Endothelial cell of umbilical vein (primary cell): ENCODE data around the gene NFKBIE. TPM values are rescaled to one million over a fixed set of nuclear protein-coding genes. Genes with fewer than 3 reads are reported as not detected.

Source experiments
- BruUV-seq: library from RNA; stranded (reverse); fragments of 400-500 nt; replicated peaks from 2 replicates; lab custom pipeline; 2021; lab: Mats Ljungman, UMichigan
- CTCF ChIA-PET: fragments of 300-600, 350-600 bp; sonication (Branson Sonifier 250); formaldehyde crosslinking; loops from one replicate; lab custom pipeline; 2021; ENCODE audit warnings: antibody characterized with exemption, inconsistent platforms; lab: Charles Lee
- POLR2A ChIA-PET: fragments of 300-600, 350-600 bp; sonication (Branson Sonifier 250); formaldehyde crosslinking; loops from one replicate; lab custom pipeline; 2021; ENCODE audit warnings: antibody characterized with exemption, inconsistent platforms; lab: Charles Lee
- DNase-seq: peaks from one replicate; pipeline ENCODE4 v3.0.0-alpha.2; 2011; ENCODE audit warnings: low read depth, low spot score
- FAIRE-seq: peaks from 2 replicates; lab custom pipeline; 2011; peaks lifted over from hg19 to GRCh38; lab: Jason Lieb, UNC
- H2AFZ ChIP-seq: 2 replicates; pipeline ENCODE4 v1.6.0; 2012; ENCODE audit warnings: low read depth, low read length, control low read depth, inconsistent platforms
- H3K27ac ChIP-seq: 2 replicates; pipeline ENCODE4 v1.5.1; 2011; ENCODE audit warnings: low read depth, mild to moderate bottlenecking, control low read depth, low read length, moderate library complexity; ENCODE audit not compliant: insufficient read depth
- H3K27me3 ChIP-seq, 2 experiments: 2 replicates each; pipeline versions ENCODE4 v1.6.0 to v1.6.1; 2011; ENCODE audit warnings: low read length in 2 of 2, mixed read lengths in 1 of 2; ENCODE audit not compliant: control insufficient read depth in 2 of 2, insufficient read depth in 2 of 2
- H3K36me3 ChIP-seq, 2 experiments: 2 replicates in 1 of 2; 3 replicates in 1 of 2; pipeline ENCODE4 v1.5.1; 2011; ENCODE audit warnings: low read length in 2 of 2, mild to moderate bottlenecking in 1 of 2, moderate library complexity in 1 of 2; ENCODE audit not compliant: control insufficient read depth in 2 of 2, insufficient read depth in 2 of 2; ENCODE audit errors: extremely low read depth in 1 of 2
- H3K4me1 ChIP-seq: 3 replicates; pipeline ENCODE4 v1.5.1; 2011; ENCODE audit warnings: mild to moderate bottlenecking, low read length; ENCODE audit not compliant: control insufficient read depth, insufficient read depth; ENCODE audit errors: extremely low read depth
- H3K4me2 ChIP-seq: 2 replicates; pipeline ENCODE4 v1.6.1; 2011; ENCODE audit warnings: low read length, control low read depth, mixed read lengths; ENCODE audit not compliant: insufficient read depth
- H3K4me3 ChIP-seq, 3 experiments: fragments of 200-600 bp in 1 of 3; sonication (generic), shearing (Covaris generic) in 1 of 3; replicated peaks in 1 of 3; 2 replicates each; pipeline ENCODE4 v1.5.1; 2011 to 2016; ENCODE audit warnings: control low read depth in 3 of 3, low read length in 3 of 3, mild to moderate bottlenecking in 2 of 3, inconsistent platforms in 1 of 3, low read depth in 1 of 3, moderate library complexity in 1 of 3; ENCODE audit not compliant: insufficient read depth in 1 of 3
- H3K79me2 ChIP-seq: 2 replicates; pipeline ENCODE4 v1.6.0; 2012; ENCODE audit warnings: low read length, inconsistent platforms; ENCODE audit not compliant: control insufficient read depth, insufficient read depth
- H3K9ac ChIP-seq: replicated peaks from 2 replicates; pipeline ENCODE3; 2011; ENCODE audit warnings: low read length, control low read depth; ENCODE audit not compliant: insufficient read depth; ENCODE audit errors: extremely low read depth
- H3K9me1 ChIP-seq: replicated peaks from 3 replicates; pipeline ENCODE4 v1.6.0; 2011; ENCODE audit warnings: mild to moderate bottlenecking, low read length; ENCODE audit not compliant: control insufficient read depth, insufficient read depth; ENCODE audit errors: extremely low read depth
- H3K9me3 ChIP-seq: replicated peaks from 2 replicates; pipeline ENCODE4 v1.5.1; 2012; ENCODE audit warnings: low read length, inconsistent platforms; ENCODE audit not compliant: control insufficient read depth, insufficient read depth
- H4K20me1 ChIP-seq: replicated peaks from 2 replicates; pipeline ENCODE3; 2011; ENCODE audit warnings: mild to moderate bottlenecking, low read length; ENCODE audit not compliant: control insufficient read depth, insufficient read depth; ENCODE audit errors: extremely low read depth
- CTCF ChIP-seq, 2 donors: IDR thresholded peaks; 1 replicate in 1 of 2; 2 replicates in 1 of 2; pipeline ENCODE4 v1.5.1; 2011; ENCODE audit warnings: low read length in 2 of 2, mild to moderate bottlenecking in 2 of 2, moderate library complexity in 2 of 2, control low read depth in 1 of 2, inconsistent platforms in 1 of 2, low read depth in 1 of 2; ENCODE audit not compliant: insufficient read depth in 1 of 2; ENCODE audit errors: extremely low read depth in 1 of 2
- EZH2 ChIP-seq: IDR thresholded peaks from 2 replicates; pipeline ENCODE4 v1.6.1; 2012; ENCODE audit warnings: borderline replicate concordance, low read depth, mild to moderate bottlenecking, moderate library complexity, low read length, inconsistent platforms; ENCODE audit not compliant: severe bottlenecking
- FOS ChIP-seq: IDR thresholded peaks from 2 replicates; pipeline ENCODE4 v1.6.1; 2011; ENCODE audit warnings: mild to moderate bottlenecking, low read length, moderate library complexity, borderline replicate concordance; ENCODE audit not compliant: insufficient read depth
- GATA2 ChIP-seq: IDR thresholded peaks from 2 replicates; pipeline ENCODE4 v1.7.0; 2011; ENCODE audit warnings: low read depth, mild to moderate bottlenecking, moderate library complexity, mixed read lengths, low read length; ENCODE audit not compliant: insufficient read length, insufficient read depth
- JUN ChIP-seq: IDR thresholded peaks from 2 replicates; pipeline ENCODE4 v1.6.1; 2011; ENCODE audit warnings: borderline replicate concordance, low read depth; ENCODE audit not compliant: insufficient read length, insufficient read depth
- MAX ChIP-seq: IDR thresholded peaks from 2 replicates; pipeline ENCODE4 v1.6.1; 2011; ENCODE audit not compliant: insufficient read depth, insufficient read length
- MYC ChIP-seq: IDR thresholded peaks from one replicate; pipeline ENCODE4 v1.6.1; 2011; ENCODE audit warnings: mild to moderate bottlenecking, low read depth, low read length
- POLR2A ChIP-seq: IDR thresholded peaks from 2 replicates; pipeline ENCODE4 v1.6.1; 2012; ENCODE audit warnings: low read depth, mild to moderate bottlenecking, control low read depth, low read length
- POLR2AphosphoS5 ChIP-seq: IDR thresholded peaks from 2 replicates; pipeline ENCODE4 v1.6.1; 2012; ENCODE audit warnings: low read depth, mild to moderate bottlenecking, control low read depth, low read length, moderate library complexity; ENCODE audit not compliant: insufficient read depth
- dilution Hi-C: fragments of 300-500 bp; cut with MboI; formaldehyde crosslinking; loops from one replicate; pipeline ENCODE4 v1.15.0; 2019; ENCODE audit warnings: low sequenced_read_pairs; ENCODE audit not compliant: extremely low pct_ligation_motif_present
- intact Hi-C: fragments of 100-400 bp; cut with micrococcal nuclease; formaldehyde crosslinking; loops from one replicate; pipeline ENCODE4 v1.10.0; 2022
- polyA plus RNA-seq, 4 experiments: library from polyadenylated mRNA; depleted of rRNA in 3 of 4; stranded (reverse) in 3 of 4; unstranded in 1 of 4; fragments of >200 nt; gene quantifications; 2 replicates each; pipeline versions ENCODE4 v1.2.1 to v1.2.3, GENCODE V29; 2011 to 2012; ENCODE audit warnings: missing spikeins in 1 of 4
- total RNA-seq: library from RNA; stranded (reverse); gene quantifications from 2 replicates; pipeline ENCODE4 v1.2.3, GENCODE V29; 2021

NFKBIE gene
- total and polyA plus RNA-seq, 2 donors (not counting 3 experiments of a cell fraction or from before 2014, with no cell fraction given), result 19.0 to 22.6 TPM

- BruUV-seq, result no TSS peak
- intact Hi-C loops, result no loop called here
Measured at GRCh38 chr6:44285552-44286284, 20.4 kb upstream of the NFKBIE start.

More at GRCh38 chr6:44285552-44286284, 20.4 kb upstream of the NFKBIE start:
- ChIA-PET POLR2A (no interaction called here), CTCF (interaction anchor here (0.5 to 1.0 kb wide), 5 partner anchors 15 to 224 kb away, joined by 3 to 7 read pairs (median 3); partner anchors contain the start of gene AARS2)
- Histone ChIP-seq H3K36me3 (no peaks in the 10 kb centered on the region), H3K9ac (no peak overlapping the region), H3K27me3 (peaks cover 5 to 6% of the 10 kb centered on the region in 2 experiments), H3K79me2 (no peaks in the 10 kb centered on the region), H3K27ac (no peak overlapping the region), H3K9me3 (no peaks in the 10 kb centered on the region), H3K4me1 (no peaks in the 10 kb centered on the region), H2AFZ (no peak overlapping the region), H3K4me3 (no peak overlapping the region), H4K20me1 (no peaks in the 10 kb centered on the region), H3K4me2 (no peak overlapping the region), H3K9me1 (no peaks in the 10 kb centered on the region)
- dilution Hi-C loops, result no loop called here
- FAIRE-seq (no peak), DNase-seq (no peak)
- no peak for TF ChIP-seq JUN
- TF ChIP-seq POLR2A, result no peak
- no peak for TF ChIP-seq FOS
- no peak for TF ChIP-seq MYC
- TF ChIP-seq POLR2AphosphoS5, result no peak
- TF ChIP-seq CTCF (IDR thresholded peaks at IDR 0.05; ENCODE audit: extremely low read depth in 1 of 2, insufficient read depth in 1 of 2, low read depth in 1 of 2, low read length in 2 of 2), result no peak
- TF ChIP-seq GATA2, result no peak
- no peak for TF ChIP-seq EZH2
- TF ChIP-seq MAX, result no peak
